Sigmoid colon (tissue), 4 donors: ENCODE measurements around the gene WBP2NL.

Experiments
- CTCF ChIP-seq, 4 experiments: fragments of 450-650 bp in 3 of 4; fragments of 200-600 bp in 1 of 4; IDR thresholded peaks; one replicate each; pipeline ENCODE4 v1.5.1; 2016 to 2019; ENCODE audit warnings: antibody characterized with exemption in 4 of 4, mild to moderate bottlenecking in 3 of 4, moderate library complexity in 2 of 4
- POLR2A ChIP-seq, 2 donors: fragments of 450-650 bp; IDR thresholded peaks; one replicate each; pipeline ENCODE4 v1.6.1; 2016; ENCODE audit warnings: antibody characterized with exemption in 2 of 2, mild to moderate bottlenecking in 2 of 2, moderate library complexity in 2 of 2
- POLR2AphosphoS5 ChIP-seq, 4 donors: sonication (generic); formaldehyde crosslinking; IDR thresholded peaks; one replicate each; pipeline ENCODE4 v1.6.1; 2017; ENCODE audit warnings: antibody characterized with exemption in 4 of 4

- no peak for TF ChIP-seq POLR2AphosphoS5 (IDR thresholded peaks at IDR 0.05)
- no peak for TF ChIP-seq CTCF (IDR thresholded peaks at IDR 0.05)
- TF ChIP-seq POLR2A (IDR thresholded peaks at IDR 0.05): no peak
Observed at GRCh38 chr22:41949297-41949965, 49.2 kb upstream of the WBP2NL start.
